ENCODE data around the gene TBC1D10B.

DNA sequence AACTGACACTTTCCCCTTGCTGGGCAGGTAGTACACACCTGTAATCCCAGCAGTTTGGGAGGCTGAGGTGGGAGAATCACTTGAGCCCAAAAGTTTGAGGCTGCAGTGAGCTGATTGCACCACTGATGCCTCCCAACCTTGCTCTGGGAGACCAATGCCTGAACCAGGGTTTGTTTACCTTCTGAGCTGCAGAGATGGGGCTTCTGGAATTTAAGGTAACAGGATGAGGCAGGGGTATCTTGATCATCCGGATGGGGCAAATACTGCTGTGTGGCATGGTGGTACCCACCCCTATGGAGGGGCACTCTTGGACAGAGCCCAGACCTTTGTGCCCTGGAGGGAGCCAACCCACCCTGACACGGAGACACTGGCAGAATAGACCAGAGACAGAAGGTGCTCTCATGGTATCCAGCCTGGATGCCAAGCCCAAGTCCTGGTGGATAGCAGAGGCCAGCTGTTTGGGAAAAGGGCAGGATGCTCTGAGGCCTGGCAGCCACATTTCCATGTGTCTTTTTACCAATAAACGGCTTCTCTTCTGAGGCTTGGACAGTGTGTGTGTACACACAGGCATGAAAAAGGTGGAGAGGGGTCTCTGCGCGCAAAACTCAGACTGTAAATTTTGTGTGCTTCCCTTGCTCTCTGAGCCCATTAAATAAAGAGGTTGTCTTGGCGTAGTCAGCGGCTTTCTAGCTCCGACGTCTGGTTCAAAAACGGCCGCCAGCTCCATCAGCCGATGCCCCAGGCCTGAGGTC is 29.3 kb upstream of the TBC1D10B start:
- TF ChIP-seq, protein P1, sequence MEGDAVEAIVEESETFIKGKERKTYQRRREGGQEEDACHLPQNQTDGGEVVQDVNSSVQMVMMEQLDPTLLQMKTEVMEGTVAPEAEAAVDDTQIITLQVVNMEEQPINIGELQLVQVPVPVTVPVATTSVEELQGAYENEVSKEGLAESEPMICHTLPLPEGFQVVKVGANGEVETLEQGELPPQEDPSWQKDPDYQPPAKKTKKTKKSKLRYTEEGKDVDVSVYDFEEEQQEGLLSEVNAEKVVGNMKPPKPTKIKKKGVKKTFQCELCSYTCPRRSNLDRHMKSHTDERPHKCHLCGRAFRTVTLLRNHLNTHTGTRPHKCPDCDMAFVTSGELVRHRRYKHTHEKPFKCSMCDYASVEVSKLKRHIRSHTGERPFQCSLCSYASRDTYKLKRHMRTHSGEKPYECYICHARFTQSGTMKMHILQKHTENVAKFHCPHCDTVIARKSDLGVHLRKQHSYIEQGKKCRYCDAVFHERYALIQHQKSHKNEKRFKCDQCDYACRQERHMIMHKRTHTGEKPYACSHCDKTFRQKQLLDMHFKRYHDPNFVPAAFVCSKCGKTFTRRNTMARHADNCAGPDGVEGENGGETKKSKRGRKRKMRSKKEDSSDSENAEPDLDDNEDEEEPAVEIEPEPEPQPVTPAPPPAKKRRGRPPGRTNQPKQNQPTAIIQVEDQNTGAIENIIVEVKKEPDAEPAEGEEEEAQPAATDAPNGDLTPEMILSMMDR (IDR thresholded peaks at IDR 0.05; ENCODE audit: insufficient read depth, low read length) = no peak
- TF ChIP-seq POLR2AphosphoS5 (IDR thresholded peaks at IDR 0.05; ENCODE audit: low read depth) (no peak), GABPA (IDR thresholded peaks at IDR 0.05; ENCODE audit: low read depth) (no peak), REST (IDR thresholded peaks at IDR 0.05; ENCODE audit: insufficient replicate concordance, low read depth) (no peak), SPI1 (IDR thresholded peaks at IDR 0.05; ENCODE audit: borderline replicate concordance, low read depth) (no peak)

Measured in HL-60 (cell line).